ENCODE measurements around the gene CCDC116. TPM values are rescaled to one million over a fixed set of nuclear protein-coding genes. Genes with fewer than 3 reads are reported as not detected.

The CCDC116 gene
- total RNA-seq, 6 experiments from 2014 or later = not detected

GRCh38 chr22:21622919-21623647 is 9.5 kb upstream of the CCDC116 start:
- no peak for TF ChIP-seq POLR2A (IDR thresholded peaks at IDR 0.05)
- WGBS (ENCODE audit: insufficient coverage, low coverage, low lambda C conversion rate, missing lambda C conversion rate) = 80% methylated on average over 11 of the region's 23 CpGs
- H3K4me1 ChIP-seq = peaks cover 0 to 19% (median 0%) of the 10 kb centered on the region in 4 donors
- DNase-seq = no peak
- ATAC-seq = no peak
- no peak overlapping the region for H3K4me3 ChIP-seq
- no peaks in the 10 kb centered on the region for H3K27me3 ChIP-seq
- no peak overlapping the region for H3K27ac ChIP-seq
- H3K9me3 ChIP-seq = no peaks in the 10 kb centered on the region
- H3K36me3 ChIP-seq = peaks cover 0 to 7% (median 0%) of the 10 kb centered on the region in 4 donors
- intact Hi-C loops (cut with DNase I) = no loop called here

DNA sequence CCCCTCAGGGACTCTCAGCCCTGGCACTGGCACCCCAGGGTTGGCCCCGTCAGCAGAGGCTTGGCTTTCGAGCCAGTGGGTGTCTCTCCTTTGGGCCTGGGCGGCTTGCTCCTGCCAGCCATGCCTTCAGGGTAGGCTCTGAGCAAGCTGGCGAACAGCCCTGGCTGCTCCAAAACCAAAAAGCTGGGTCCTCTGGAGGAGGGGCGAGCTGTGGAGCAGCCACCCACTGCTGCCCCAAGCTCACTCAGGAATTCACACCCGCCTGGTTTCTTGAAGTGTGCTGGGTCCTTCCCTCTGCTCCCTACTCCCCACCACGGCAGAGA is 9.0 kb upstream of the CCDC116 start:
- ATAC-seq = no peak
- H3K4me1 ChIP-seq = peaks cover 0 to 19% (median 0%) of the 10 kb centered on the region in 4 donors
- no CpG with 5 or more reads among the region's 7 CpGs for WGBS (ENCODE audit: insufficient coverage, low coverage, low lambda C conversion rate, missing lambda C conversion rate)
- H3K27me3 ChIP-seq = no peaks in the 10 kb centered on the region
- no peaks in the 10 kb centered on the region for H3K9me3 ChIP-seq
- H3K36me3 ChIP-seq = peaks cover 0 to 7% (median 0%) of the 10 kb centered on the region in 4 donors
- no peak for DNase-seq
- intact Hi-C loops (cut with DNase I) = no loop called here
- H3K27ac ChIP-seq = no peak overlapping the region
- H3K4me3 ChIP-seq = no peak overlapping the region
- TF ChIP-seq POLR2A (IDR thresholded peaks at IDR 0.05) = no peak
- TF ChIP-seq CTCF (IDR thresholded peaks at IDR 0.05) = no peak

- Histone ChIP-seq H3K9me3 (no peaks in the 10 kb centered on the region), H3K4me1 (peaks cover 0 to 23% (median 2%) of the 10 kb centered on the region in 4 donors), H3K27ac (no peak overlapping the region), H3K36me3 (peaks cover 0 to 7% (median 0%) of the 10 kb centered on the region in 4 donors), H3K27me3 (no peaks in the 10 kb centered on the region), H3K4me3 (no peak overlapping the region)
- 63% methylated on average over 6 of the region's 8 CpGs for WGBS (ENCODE audit: insufficient coverage, low coverage, low lambda C conversion rate, missing lambda C conversion rate)
- intact Hi-C loops (cut with DNase I) = no loop called here
- ATAC-seq (peak; percentile 14 to 59 (median 28)), DNase-seq (peak in 1 of 3 donors; percentile 74)
- TF ChIP-seq CTCF (IDR thresholded peaks at IDR 0.05) (peak in 2 of 4 donors; percentile 18 to 33), POLR2A (IDR thresholded peaks at IDR 0.05) (no peak)
Measured at GRCh38 chr22:21624120-21624879, 8.3 kb upstream of the CCDC116 start.

GRCh38 chr22:21624880-21625791 is 7.4 kb upstream of the CCDC116 start:
- DNase-seq (no peak), ATAC-seq (no peak)
- Histone ChIP-seq H3K36me3 (peaks cover 0 to 7% (median 0%) of the 10 kb centered on the region in 4 donors), H3K9me3 (no peaks in the 10 kb centered on the region), H3K4me3 (no peak overlapping the region), H3K4me1 (peaks cover 0 to 23% (median 3%) of the 10 kb centered on the region in 4 donors), H3K27ac (no peak overlapping the region), H3K27me3 (no peaks in the 10 kb centered on the region)
- TF ChIP-seq POLR2A (IDR thresholded peaks at IDR 0.05) (no peak), CTCF (IDR thresholded peaks at IDR 0.05) (no peak)
- intact Hi-C loops (cut with DNase I) = loop anchor here in 1 of 2 donors (5.0 kb wide), 1 partner anchor 43 kb away; no protein-coding TSS in a partner anchor
- 82% methylated on average over 10 of the region's 12 CpGs for WGBS (ENCODE audit: insufficient coverage, low coverage, low lambda C conversion rate, missing lambda C conversion rate)
